Erythroblast (primary cell): ENCODE measurements around the gene CGREF1.

Source experiments
- GATA1 ChIP-seq: IDR thresholded peaks from 2 replicates; pipeline ENCODE4 v1.6.1; 2011; ENCODE audit warnings: low read depth, mild to moderate bottlenecking, control low read depth, low read length, moderate library complexity
- POLR2A ChIP-seq: IDR thresholded peaks from 2 replicates; pipeline ENCODE4 v1.6.1; 2011; ENCODE audit warnings: mild to moderate bottlenecking, low read length

GRCh38 chr2:27137322-27137935 lies 18.5 kb upstream of the CGREF1 start:
- TF ChIP-seq POLR2A, result no peak
- TF ChIP-seq GATA1, result no peak
